Right ventricle myocardium superior (tissue), 1 donor: ENCODE measurements around the gene FSD2. TPM values are rescaled to one million over a fixed set of nuclear protein-coding genes. Genes with fewer than 3 reads are reported as not detected.
"Not testable (repeated sequence)": the region's sequence is repeated elsewhere in the genome, so short reads cannot be mapped to it uniquely, and the experiment has no call there.

Experiments used
- ATAC-seq: fragments of 200-7000 bp; cut with Tn5 transposase; one replicate; pipeline ENCODE4 v1.9.1; 2020; ENCODE audit warnings: mild to moderate bottlenecking; ENCODE audit not compliant: poor library complexity
- DNase-seq: peaks from one replicate; pipeline ENCODE4 v3.0.0-alpha.2; 2020
- intact Hi-C: fragments of 100-400 bp; cut with DNase I; formaldehyde crosslinking; loops from one replicate; pipeline ENCODE4 v1.11.2; 2022
- total RNA-seq: library from RNA; stranded (reverse); fragmentation: NEBNext Ultra II Directional; extraction: Animal tissue kit (Norgen Biotek cat#: 25700); gene quantifications from one replicate; pipeline ENCODE4 v1.2.1, GENCODE V29; 2021
- donor health status: DM: no; HTN: yes; CAD: no; lungs with severe emphysema.

FSD2 gene
- total RNA-seq, 1 donor from 2014 or later, result 146 TPM

GRCh38 chr15:82803793-82804574, 1.9 kb downstream of the FSD2 start:
- ATAC-seq, result no peak
- intact Hi-C loops, result no loop called here
- DNase-seq, result no peak

- ATAC-seq (no peak), DNase-seq (no peak)
- intact Hi-C loops, result no loop called here
Observed at GRCh38 chr15:82802497-82802896, 3.4 kb downstream of the FSD2 start.

GRCh38 chr15:82799183-82799841, 6.6 kb downstream of the FSD2 start:
- ATAC-seq, result peak; percentile 58
- intact Hi-C loops, result no loop called here

GRCh38 chr15:82798531-82799166, 7.2 kb downstream of the FSD2 start:
- intact Hi-C loops, result no loop called here
- DNase-seq, result no peak
- no peak for ATAC-seq

More at GRCh38 chr15:82799183-82799841, 6.6 kb downstream of the FSD2 start:
- DNase-seq, result no peak

- DNase-seq (no peak), ATAC-seq (no peak)
- intact Hi-C loops, result no loop called here
Observed at GRCh38 chr15:82798104-82798503, 7.8 kb downstream of the FSD2 start.

- ATAC-seq (no peak), DNase-seq (no peak)
- intact Hi-C loops, result no loop called here
Observed at GRCh38 chr15:82793737-82794136, 12.1 kb downstream of the FSD2 start.

GRCh38 chr15:82792068-82792467, 13.8 kb downstream of the FSD2 start:
- intact Hi-C loops, result no loop called here
- no peak for ATAC-seq

GRCh38 chr15:82790321-82790720, 15.5 kb downstream of the FSD2 start:
- intact Hi-C loops, result no loop called here
- ATAC-seq (no peak), DNase-seq (no peak)

More at GRCh38 chr15:82792068-82792467, 13.8 kb downstream of the FSD2 start:
- DNase-seq, result no peak

- ATAC-seq (no peak), DNase-seq (no peak)
- intact Hi-C loops, result no loop called here
Observed at GRCh38 chr15:82789491-82789890, 16.4 kb downstream of the FSD2 start.

GRCh38 chr15:82788496-82788895, 17.4 kb downstream of the FSD2 start:
- intact Hi-C loops, result no loop called here
- no peak for DNase-seq
- no peak for ATAC-seq

GRCh38 chr15:82781349-82781748, 24.5 kb downstream of the FSD2 start:
- intact Hi-C loops, result no loop called here
- DNase-seq (no peak), ATAC-seq (no peak)

GRCh38 chr15:82778755-82779154, 27.1 kb downstream of the FSD2 start:
- DNase-seq (no peak), ATAC-seq (no peak)
- intact Hi-C loops, result no loop called here

- intact Hi-C loops, result no loop called here
- DNase-seq, result no peak
Observed at GRCh38 chr15:82774496-82774895, 31.4 kb downstream of the FSD2 start.

GRCh38 chr15:82771789-82772607, 33.9 kb downstream of the FSD2 start:
- no peak for ATAC-seq
- no peak for DNase-seq
- intact Hi-C loops, result no loop called here

More at GRCh38 chr15:82774496-82774895, 31.4 kb downstream of the FSD2 start:
- no peak for ATAC-seq

GRCh38 chr15:82768414-82769054, 37.3 kb downstream of the FSD2 start:
- intact Hi-C loops, result no loop called here
- ATAC-seq (no peak), DNase-seq (no peak)

GRCh38 chr15:82767163-82767829, 38.6 kb downstream of the FSD2 start:
- DNase-seq (no peak), ATAC-seq (no peak)
- intact Hi-C loops, result no loop called here

- ATAC-seq, result peak; percentile 21
- intact Hi-C loops, DNase-seq: not testable (repeated sequence)
Observed at GRCh38 chr15:82766201-82766600, 39.7 kb downstream of the FSD2 start.

- no peak for DNase-seq
- ATAC-seq, result no peak
- intact Hi-C loops, result no loop called here
Observed at GRCh38 chr15:82764740-82765139, 41.1 kb downstream of the FSD2 start.
